Testis (tissue), 2 donors: ENCODE data around the gene PSMD2.

ENCODE experiments used
- CTCF ChIP-seq, 3 experiments: fragments of 450-650 bp in 2 of 3; fragments of 200-600 bp in 1 of 3; sonication (generic) in 1 of 3; IDR thresholded peaks; one replicate each; pipeline ENCODE4 v1.5.1; 2016 to 2019; ENCODE audit warnings: antibody characterized with exemption in 3 of 3, mild to moderate bottlenecking in 2 of 3, moderate library complexity in 1 of 3
- POLR2A ChIP-seq: fragments of 450-650 bp; IDR thresholded peaks from one replicate; pipeline ENCODE4 v1.6.1; 2017; ENCODE audit warnings: antibody characterized with exemption, mild to moderate bottlenecking, moderate library complexity

- no peak for TF ChIP-seq CTCF (IDR thresholded peaks at IDR 0.05)
- TF ChIP-seq POLR2A: no peak
Observed at GRCh38 chr3:184306341-184306972, 7.4 kb downstream of the PSMD2 start.
